ENCODE data around the gene TTC6.

DNA sequence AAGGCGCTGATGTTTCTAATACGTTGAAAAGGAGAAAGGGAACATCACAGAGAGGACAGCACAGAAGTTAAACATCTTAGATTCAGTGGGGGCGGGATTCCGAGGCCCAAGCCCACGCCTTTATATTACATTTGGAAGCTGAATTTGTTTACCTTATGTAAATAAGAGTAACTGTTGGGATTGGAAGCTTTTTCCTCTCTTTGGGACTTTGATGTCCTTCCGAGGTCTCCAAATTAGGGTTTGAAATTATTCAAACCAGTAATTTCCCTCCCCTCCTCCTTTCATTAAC lies 6.8 kb upstream of the TTC6 start:
- TF ChIP-seq GATA3 (IDR thresholded peaks at IDR 0.05; ENCODE audit: low read depth, low read length): no peak
- no peak for TF ChIP-seq GATA2 (IDR thresholded peaks at IDR 0.05; ENCODE audit: low read depth, low read length)

All from SH-SY5Y (cell line).